BE2C (cell line): ENCODE results near the gene PPP1R14D.

ENCODE experiments used
- DNase-seq: peaks from one replicate; pipeline ENCODE4 v3.0.0-alpha.2; 2020
- H3K27me3 ChIP-seq: fragments of 250-450 bp; sonication (Bioruptor Pico); 2 replicates; pipeline ENCODE4 v1.5.1; 2020; ENCODE audit warnings: mild to moderate bottlenecking
- H3K36me3 ChIP-seq: fragments of 250-450 bp; sonication (Bioruptor Pico); 2 replicates; pipeline ENCODE4 v1.5.1; 2020; ENCODE audit warnings: mild to moderate bottlenecking
- H3K4me1 ChIP-seq: fragments of 250-450 bp; sonication (Bioruptor Pico); 2 replicates; pipeline ENCODE4 v1.5.1; 2020
- H3K4me3 ChIP-seq: 2 replicates; pipeline ENCODE4 v1.5.1; 2011; ENCODE audit warnings: low read depth, low read length
- H3K9me3 ChIP-seq: fragments of 250-450 bp; sonication (Bioruptor Pico); 2 replicates; pipeline ENCODE4 v1.5.1; 2020
- TF ChIP-seq, protein P1 (sequence below): IDR thresholded peaks from 2 replicates; pipeline ENCODE4 v1.5.1; 2012; ENCODE audit warnings: mild to moderate bottlenecking, low read depth, low read length

PPP1R14D gene

DNA sequence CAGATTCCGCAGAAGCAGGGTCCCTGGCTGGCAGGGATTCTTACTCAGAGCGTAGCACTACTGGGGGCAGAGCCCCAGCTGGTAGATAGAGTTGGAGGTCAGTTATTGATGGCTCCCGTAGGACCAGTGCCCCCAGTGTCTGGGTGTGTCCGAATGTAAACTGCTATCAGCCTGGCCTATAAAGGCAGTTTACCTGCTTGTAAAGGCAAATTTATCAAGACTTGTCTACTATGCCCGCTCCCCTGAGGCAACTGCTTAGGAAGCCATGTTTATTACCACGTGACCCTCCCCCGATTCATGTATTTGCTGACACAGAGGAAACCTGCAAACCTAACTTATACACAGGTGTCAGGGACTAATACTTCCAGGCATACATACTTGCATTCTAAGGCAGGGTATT is 607 bp upstream of the PPP1R14D start:
- no peaks in the 10 kb centered on the region for H3K36me3 ChIP-seq
- H3K4me3 ChIP-seq: no peak overlapping the region
- no peaks in the 10 kb centered on the region for H3K4me1 ChIP-seq
- no peaks in the 10 kb centered on the region for H3K27me3 ChIP-seq
- no peaks in the 10 kb centered on the region for H3K9me3 ChIP-seq
- TF ChIP-seq, protein P1, sequence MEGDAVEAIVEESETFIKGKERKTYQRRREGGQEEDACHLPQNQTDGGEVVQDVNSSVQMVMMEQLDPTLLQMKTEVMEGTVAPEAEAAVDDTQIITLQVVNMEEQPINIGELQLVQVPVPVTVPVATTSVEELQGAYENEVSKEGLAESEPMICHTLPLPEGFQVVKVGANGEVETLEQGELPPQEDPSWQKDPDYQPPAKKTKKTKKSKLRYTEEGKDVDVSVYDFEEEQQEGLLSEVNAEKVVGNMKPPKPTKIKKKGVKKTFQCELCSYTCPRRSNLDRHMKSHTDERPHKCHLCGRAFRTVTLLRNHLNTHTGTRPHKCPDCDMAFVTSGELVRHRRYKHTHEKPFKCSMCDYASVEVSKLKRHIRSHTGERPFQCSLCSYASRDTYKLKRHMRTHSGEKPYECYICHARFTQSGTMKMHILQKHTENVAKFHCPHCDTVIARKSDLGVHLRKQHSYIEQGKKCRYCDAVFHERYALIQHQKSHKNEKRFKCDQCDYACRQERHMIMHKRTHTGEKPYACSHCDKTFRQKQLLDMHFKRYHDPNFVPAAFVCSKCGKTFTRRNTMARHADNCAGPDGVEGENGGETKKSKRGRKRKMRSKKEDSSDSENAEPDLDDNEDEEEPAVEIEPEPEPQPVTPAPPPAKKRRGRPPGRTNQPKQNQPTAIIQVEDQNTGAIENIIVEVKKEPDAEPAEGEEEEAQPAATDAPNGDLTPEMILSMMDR: no peak
- no peak for DNase-seq

DNA sequence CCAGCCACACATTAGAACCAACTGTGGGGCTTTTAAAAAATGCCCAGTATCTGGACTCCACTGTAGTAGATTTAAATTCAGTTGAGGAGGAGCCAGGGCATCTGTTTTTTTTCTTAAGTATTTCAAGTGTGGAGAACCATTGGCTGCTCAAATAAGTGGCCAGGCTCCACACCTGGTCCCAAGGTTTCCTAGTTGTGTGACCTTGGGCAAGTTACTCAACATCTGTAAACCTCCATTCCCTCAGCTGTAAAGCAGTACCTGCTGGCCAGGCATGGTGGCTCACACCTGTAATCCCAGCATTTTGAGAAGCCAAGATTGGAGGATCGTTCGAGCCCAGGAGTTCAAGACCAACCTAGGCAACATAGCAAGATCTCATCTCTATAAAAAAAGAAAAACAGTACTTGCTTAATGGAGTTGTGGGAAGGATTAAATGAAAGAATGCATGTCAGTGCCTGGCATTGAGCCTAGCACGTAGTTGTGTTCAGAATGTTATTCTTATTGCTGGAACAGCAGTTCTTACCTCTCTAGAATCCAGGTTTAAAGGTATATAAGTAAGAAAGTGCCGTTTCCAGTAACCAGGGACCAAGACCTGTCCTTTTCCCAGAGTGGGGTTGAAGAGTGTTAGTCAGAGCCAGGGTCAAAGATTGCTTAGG is 2.0 kb downstream of the PPP1R14D start:
- H3K9me3 ChIP-seq: no peaks in the 10 kb centered on the region
- no peak for DNase-seq
- H3K4me1 ChIP-seq: no peaks in the 10 kb centered on the region
- no peaks in the 10 kb centered on the region for H3K36me3 ChIP-seq
- H3K4me3 ChIP-seq: no peak overlapping the region
- TF ChIP-seq, protein P1: no peak
- H3K27me3 ChIP-seq: no peaks in the 10 kb centered on the region

DNA sequence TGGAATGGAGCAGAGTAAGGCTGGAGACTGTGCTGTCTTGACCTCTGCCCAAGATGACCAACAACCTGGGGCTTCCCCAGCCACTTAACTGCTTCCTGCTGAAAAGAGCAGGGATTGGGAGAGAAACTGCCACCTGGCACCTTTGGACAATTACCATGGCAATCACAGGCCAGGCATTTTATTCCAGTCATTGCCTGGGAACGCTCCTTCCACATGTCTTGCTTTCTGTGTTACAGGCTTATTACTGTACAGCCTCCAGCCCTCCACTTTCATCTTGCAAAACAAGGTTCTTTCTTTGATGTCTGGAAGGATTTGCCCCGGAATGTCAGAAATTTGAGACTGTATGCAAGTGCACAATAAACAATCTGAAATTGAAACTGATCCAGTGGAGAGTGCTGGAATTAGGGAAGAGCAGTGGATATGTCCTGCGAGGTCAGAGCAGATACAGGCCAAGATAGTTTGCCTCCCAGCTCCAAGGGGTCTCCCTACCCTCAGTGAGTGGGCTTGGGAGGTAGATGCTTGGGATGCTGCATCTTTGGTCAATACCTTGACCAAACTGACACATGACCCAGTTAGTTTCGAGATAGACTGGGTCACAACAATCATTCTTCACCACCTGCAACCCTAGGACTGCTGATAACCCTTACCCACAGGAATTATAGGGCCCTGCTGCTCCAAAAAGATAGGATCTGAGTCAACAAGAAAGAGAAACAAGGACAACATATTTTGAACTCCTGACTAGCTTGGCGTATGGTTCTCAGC is 2.7 kb downstream of the PPP1R14D start:
- TF ChIP-seq, protein P1: no peak
- no peaks in the 10 kb centered on the region for H3K4me1 ChIP-seq
- no peak overlapping the region for H3K4me3 ChIP-seq

DNA sequence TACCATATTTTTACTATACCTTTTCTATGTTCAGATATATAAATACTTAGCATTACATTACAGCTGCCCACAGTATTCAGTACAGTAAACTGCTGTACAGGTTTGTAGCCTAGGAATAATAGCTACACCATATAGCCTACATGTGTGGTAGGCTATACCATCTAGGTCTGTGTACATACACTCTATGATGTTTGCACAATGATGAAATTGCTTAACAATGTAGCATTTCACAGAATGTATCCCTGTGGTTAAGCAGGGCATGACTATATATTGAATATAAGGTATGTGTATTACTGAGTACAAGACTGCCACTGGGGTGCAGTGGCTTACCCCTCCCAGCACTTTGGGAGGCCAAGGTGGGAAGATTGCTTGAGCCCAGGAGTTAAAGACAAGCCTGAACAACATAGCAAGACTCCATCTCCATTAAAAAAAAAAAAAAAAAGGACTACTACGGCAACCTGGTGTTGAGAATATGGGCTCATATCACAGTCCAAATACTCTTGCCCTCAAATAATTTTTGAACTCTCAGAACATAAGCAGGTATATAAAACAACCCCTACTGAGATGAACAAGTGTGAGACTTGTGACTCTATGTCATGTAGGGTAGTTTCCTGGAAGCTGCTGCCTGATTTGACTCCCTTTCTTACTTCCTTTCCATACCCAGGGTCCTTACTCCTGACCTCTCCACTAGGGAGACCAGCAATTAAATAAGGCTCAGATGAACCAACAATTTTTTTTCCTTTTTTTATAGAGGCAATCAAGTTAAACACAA is 4.8 kb downstream of the PPP1R14D start:
- H3K27me3 ChIP-seq: no peaks in the 10 kb centered on the region
- TF ChIP-seq, protein P1: no peak
- H3K4me1 ChIP-seq: no peaks in the 10 kb centered on the region
- no peaks in the 10 kb centered on the region for H3K9me3 ChIP-seq
- H3K4me3 ChIP-seq: no peak overlapping the region
- DNase-seq: no peak
- H3K36me3 ChIP-seq: no peaks in the 10 kb centered on the region

More for the DNA sequence above, 2.7 kb downstream of the PPP1R14D start:
- Histone ChIP-seq H3K36me3 (no peaks in the 10 kb centered on the region), H3K9me3 (no peaks in the 10 kb centered on the region), H3K27me3 (no peaks in the 10 kb centered on the region)
- DNase-seq: no peak

DNA sequence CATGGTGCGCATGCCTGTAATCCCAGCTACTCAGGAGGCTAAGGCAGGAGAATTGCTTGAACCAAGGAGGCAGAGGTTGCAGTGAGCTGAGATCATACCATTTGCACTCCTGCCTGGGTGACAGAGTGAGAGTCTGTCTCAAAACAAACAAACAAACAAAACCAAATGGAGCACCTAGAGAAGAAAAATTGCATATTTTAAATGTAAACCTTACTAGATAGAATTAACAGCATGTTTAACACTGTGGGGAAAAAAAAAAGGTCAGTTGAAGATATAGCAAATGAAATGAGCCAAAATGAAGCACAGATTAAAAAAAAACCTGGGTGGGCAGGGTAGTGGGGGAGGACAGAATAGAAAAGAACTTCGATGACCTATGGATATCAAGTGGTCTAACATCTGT is 7.3 kb downstream of the PPP1R14D start:
- H3K36me3 ChIP-seq: no peaks in the 10 kb centered on the region
- TF ChIP-seq, protein P1: no peak
- DNase-seq: no peak

More for the DNA sequence above, 7.3 kb downstream of the PPP1R14D start:
- Histone ChIP-seq H3K9me3 (no peaks in the 10 kb centered on the region), H3K27me3 (no peaks in the 10 kb centered on the region), H3K4me3 (no peak overlapping the region), H3K4me1 (no peaks in the 10 kb centered on the region)
